Stomach (tissue), 4 donors: ENCODE data around the gene PRDM16.

ENCODE experiments used
- EP300 ChIP-seq: sonication (generic); formaldehyde crosslinking; IDR thresholded peaks from one replicate; pipeline ENCODE4 v1.6.1; 2017; ENCODE audit warnings: antibody characterized with exemption
- POLR2A ChIP-seq, 4 donors: fragments of 450-650 bp; IDR thresholded peaks; one replicate each; pipeline ENCODE4 v1.6.1; 2016; ENCODE audit warnings: antibody characterized with exemption in 4 of 4, control low read depth in 2 of 4, mild to moderate bottlenecking in 1 of 4, moderate library complexity in 1 of 4
- POLR2AphosphoS5 ChIP-seq, 3 donors: sonication (generic); formaldehyde crosslinking; IDR thresholded peaks; one replicate each; pipeline ENCODE4 v1.6.1; 2016; ENCODE audit warnings: antibody characterized with exemption in 3 of 3
- TF ChIP-seq, protein P1 (sequence below), 7 experiments: fragments of 450-650 bp in 4 of 7; fragments of 200-600 bp in 3 of 7; sonication (generic) in 3 of 7; IDR thresholded peaks; one replicate each; pipeline ENCODE4 v1.5.1; 2016 to 2019; ENCODE audit warnings: antibody characterized with exemption in 7 of 7, control low read depth in 2 of 7, mild to moderate bottlenecking in 1 of 7

DNA sequence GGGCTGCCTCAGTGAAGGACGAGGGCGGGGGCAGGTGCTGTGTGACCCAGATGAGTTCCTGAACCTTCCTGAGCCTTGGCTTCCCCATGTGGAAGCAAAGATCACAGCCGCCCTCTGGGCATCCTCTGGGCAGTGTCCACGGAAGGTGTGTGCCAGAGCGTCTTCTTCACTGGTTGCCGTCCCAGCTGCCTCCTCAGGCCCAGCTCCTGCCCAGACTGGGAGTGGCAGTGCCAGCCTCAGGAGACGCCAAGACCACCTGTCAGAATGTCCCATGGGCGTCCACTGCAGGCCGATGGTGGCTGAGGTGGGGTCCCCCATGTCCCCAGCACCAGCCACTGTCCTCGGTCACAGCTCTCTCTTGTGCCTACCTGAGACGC lies 395.6 kb downstream of the PRDM16 start:
- TF ChIP-seq POLR2A (IDR thresholded peaks at IDR 0.05) (no peak), POLR2AphosphoS5 (IDR thresholded peaks at IDR 0.05) (no peak), EP300 (no peak)
- TF ChIP-seq, protein P1, sequence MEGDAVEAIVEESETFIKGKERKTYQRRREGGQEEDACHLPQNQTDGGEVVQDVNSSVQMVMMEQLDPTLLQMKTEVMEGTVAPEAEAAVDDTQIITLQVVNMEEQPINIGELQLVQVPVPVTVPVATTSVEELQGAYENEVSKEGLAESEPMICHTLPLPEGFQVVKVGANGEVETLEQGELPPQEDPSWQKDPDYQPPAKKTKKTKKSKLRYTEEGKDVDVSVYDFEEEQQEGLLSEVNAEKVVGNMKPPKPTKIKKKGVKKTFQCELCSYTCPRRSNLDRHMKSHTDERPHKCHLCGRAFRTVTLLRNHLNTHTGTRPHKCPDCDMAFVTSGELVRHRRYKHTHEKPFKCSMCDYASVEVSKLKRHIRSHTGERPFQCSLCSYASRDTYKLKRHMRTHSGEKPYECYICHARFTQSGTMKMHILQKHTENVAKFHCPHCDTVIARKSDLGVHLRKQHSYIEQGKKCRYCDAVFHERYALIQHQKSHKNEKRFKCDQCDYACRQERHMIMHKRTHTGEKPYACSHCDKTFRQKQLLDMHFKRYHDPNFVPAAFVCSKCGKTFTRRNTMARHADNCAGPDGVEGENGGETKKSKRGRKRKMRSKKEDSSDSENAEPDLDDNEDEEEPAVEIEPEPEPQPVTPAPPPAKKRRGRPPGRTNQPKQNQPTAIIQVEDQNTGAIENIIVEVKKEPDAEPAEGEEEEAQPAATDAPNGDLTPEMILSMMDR (IDR thresholded peaks at IDR 0.05): no peak
